ENCODE results near the gene COL4A3.

Gene COL4A3
- total RNA-seq: 0 to 0.20 (median 0) reads per million in 18 experiments

GRCh38 chr2:227163998-227164762 is at the start of gene COL4A3, which contains the start of gene COL4A4:
COL4A3 (plus strand) TSS chr2:227164624; CDS start chr2:227164727, 103 bp downstream.
COL4A4 (minus strand) TSS chr2:227164205; CDS start chr2:227147483, 16,722 bp downstream.
- no peak for DNase-seq

GRCh38 chr2:227115761-227116160 is 48.7 kb upstream of the COL4A3 start:
- DNase-seq: no peak

GRCh38 chr2:227117027-227117426 is 47.4 kb upstream of the COL4A3 start:
- DNase-seq: no peak

- no peak for DNase-seq
Measured at GRCh38 chr2:227117852-227118251, 46.6 kb upstream of the COL4A3 start.

GRCh38 chr2:227118353-227118752 is 46.1 kb upstream of the COL4A3 start:
- no peak for DNase-seq

GRCh38 chr2:227123697-227124096 is 40.7 kb upstream of the COL4A3 start:
- DNase-seq: no peak

- DNase-seq: no peak
Measured at GRCh38 chr2:227124811-227125210, 39.6 kb upstream of the COL4A3 start.

GRCh38 chr2:227125506-227125905 is 38.9 kb upstream of the COL4A3 start:
- no peak for DNase-seq

GRCh38 chr2:227127201-227127600 is 37.2 kb upstream of the COL4A3 start:
- DNase-seq: no peak

GRCh38 chr2:227130636-227131035 is 33.8 kb upstream of the COL4A3 start:
- no peak for DNase-seq

- no peak for DNase-seq
Measured at GRCh38 chr2:227132986-227133385, 31.4 kb upstream of the COL4A3 start.

GRCh38 chr2:227134591-227134990 is 29.8 kb upstream of the COL4A3 start:
- no peak for DNase-seq

- no peak for DNase-seq
Measured at GRCh38 chr2:227141301-227141700, 23.1 kb upstream of the COL4A3 start.

- no peak for DNase-seq
Measured at GRCh38 chr2:227143895-227144294, 20.5 kb upstream of the COL4A3 start.

GRCh38 chr2:227146456-227146855 is 18.0 kb upstream of the COL4A3 start:
- no peak for DNase-seq

- DNase-seq: no peak
Measured at GRCh38 chr2:227147023-227147422, 17.4 kb upstream of the COL4A3 start.

- DNase-seq: no peak
Measured at GRCh38 chr2:227148106-227148505, 16.3 kb upstream of the COL4A3 start.

GRCh38 chr2:227150222-227150936 is 14.0 kb upstream of the COL4A3 start:
- DNase-seq: no peak

GRCh38 chr2:227152093-227152766 is 12.2 kb upstream of the COL4A3 start:
- no peak for DNase-seq

GRCh38 chr2:227153307-227153706 is 11.1 kb upstream of the COL4A3 start:
- no peak for DNase-seq

GRCh38 chr2:227153758-227154486 is 10.5 kb upstream of the COL4A3 start:
- no peak for DNase-seq

GRCh38 chr2:227154986-227155774 is 9.2 kb upstream of the COL4A3 start:
- DNase-seq: no peak

Data from inflammatory macrophage (primary cell).